ENCODE results near the gene AADAC.

DNA sequence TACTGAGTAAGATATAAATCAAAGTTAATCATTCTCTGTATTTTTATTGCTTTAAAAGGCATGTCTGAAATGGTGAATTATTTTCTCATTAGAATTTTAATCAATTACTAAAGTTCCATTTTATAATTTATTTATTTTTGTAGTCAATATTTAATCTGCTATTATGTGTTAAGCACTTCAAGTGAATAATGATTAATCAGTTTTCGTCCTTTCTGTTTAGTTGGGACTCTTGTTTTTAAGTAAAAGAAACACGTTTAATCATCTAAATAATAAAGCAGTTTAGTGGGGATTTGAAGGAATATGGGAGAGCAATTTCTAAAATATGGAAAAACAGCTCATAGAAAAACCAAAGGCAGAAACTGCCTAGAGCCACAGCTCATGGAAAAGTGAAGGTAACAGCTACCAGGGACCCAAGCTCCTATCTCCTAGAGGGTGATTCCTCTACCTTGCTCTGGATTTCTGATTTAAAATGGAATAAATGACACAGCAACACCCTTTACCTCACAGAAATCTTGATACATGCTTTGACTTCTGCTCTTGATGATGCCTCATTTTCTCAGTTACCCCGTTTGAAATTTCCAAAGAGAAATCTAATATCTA is 31.5 kb downstream of the AADAC start:
- TF ChIP-seq ZNF274 (IDR thresholded peaks at IDR 0.05; ENCODE audit: low read depth, low read length) = no peak
- TF ChIP-seq SUZ12 (IDR thresholded peaks at IDR 0.05; ENCODE audit: extremely low read depth, insufficient read depth, insufficient read length) = no peak

Data from NT2/D1 (cell line).